ENCODE measurements around the gene CCNF.
"Not testable (repeated sequence)": the region's sequence is repeated elsewhere in the genome, so short reads cannot be mapped to it uniquely, and the experiment has no call there.

The CCNF gene

DNA sequence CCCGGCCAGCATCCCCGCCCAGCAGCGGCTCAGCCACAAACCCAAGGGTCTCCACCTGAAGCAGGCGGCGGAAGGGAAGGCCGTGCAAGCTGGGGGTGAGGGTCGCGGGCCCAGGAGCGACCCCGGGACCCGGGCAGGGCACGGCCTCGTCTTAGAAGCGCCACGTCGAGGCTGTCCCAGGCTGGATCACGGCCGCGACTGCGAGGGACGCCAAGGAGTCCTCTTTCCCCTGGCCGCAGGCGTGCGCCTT lies 538 bp upstream of the CCNF start:
- H3K36me3 ChIP-seq = peaks cover 0 to 15% (median 0%) of the 10 kb centered on the region in 3 donors
- no peaks in the 10 kb centered on the region for H3K9me3 ChIP-seq
- no peak for TF ChIP-seq CTCF (IDR thresholded peaks at IDR 0.05)
- peak overlapping the region; percentile 63 to 96 for H3K4me3 ChIP-seq
- peaks cover 0 to 16% (median 13%) of the 10 kb centered on the region in 4 donors for H3K4me1 ChIP-seq
- H3K27ac ChIP-seq = peak overlapping the region; percentile 73 to 75
- no peak for DNase-seq
- intact Hi-C loops (cut with DNase I; ENCODE audit: low total_unique reads) = loop anchor here (2.0 to 5.0 kb wide), 2 partner anchors 74 to 88 kb away; partner anchors contain the start of gene ABCA3
- H3K27me3 ChIP-seq = no peaks in the 10 kb centered on the region

DNA sequence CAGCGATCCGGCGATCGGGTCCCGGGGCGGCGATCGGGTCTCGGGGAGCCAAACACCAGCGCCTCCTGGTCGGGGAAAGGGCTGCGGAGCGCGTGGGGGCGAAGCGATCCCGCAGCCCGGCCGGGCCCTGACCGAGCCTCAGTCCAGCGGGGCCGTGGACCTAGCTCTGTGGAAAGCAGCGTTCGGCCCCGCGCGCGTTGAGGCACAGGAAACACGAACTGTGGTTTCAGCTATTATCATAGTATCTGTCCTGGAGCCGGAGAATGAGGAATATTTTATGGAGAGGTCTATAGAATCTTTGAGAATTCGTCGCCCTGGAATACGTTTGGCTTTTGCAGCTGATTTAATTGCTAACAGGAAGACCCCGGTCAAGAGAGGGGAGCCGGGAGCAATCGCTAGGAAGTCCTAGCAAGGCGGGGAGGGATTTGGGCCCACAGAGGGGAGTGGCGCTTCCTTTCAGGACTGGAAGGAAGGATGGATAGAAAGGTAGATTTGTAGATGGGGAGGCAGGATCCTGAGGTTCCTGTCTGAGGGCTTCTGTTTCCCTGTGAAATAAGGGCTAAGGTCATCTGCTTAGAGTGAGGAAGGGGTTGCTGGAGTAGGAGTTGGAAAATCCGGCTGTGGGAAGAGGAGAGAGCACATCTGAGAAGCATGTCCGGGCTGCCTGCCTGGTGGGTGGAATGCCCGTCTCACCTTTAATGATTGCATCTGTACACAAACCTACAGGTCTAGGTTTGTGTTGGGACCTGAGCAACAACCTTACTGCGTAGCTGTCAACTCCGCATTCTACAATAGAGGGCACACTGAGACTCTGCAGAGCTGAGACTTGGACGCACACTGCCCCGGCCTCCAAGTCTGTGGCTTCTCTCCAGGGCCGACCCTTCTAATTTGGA lies 770 bp downstream of the CCNF start:
- no peak for TF ChIP-seq CTCF (IDR thresholded peaks at IDR 0.05)
- Histone ChIP-seq H3K4me1 (peaks cover 0 to 16% (median 13%) of the 10 kb centered on the region in 4 donors), H3K27me3 (no peaks in the 10 kb centered on the region), H3K9me3 (no peaks in the 10 kb centered on the region), H3K4me3 (peak overlapping the region; percentile 63 to 96), H3K27ac (peak overlapping the region; percentile 69 to 70), H3K36me3 (peaks cover 0 to 15% (median 0%) of the 10 kb centered on the region in 3 donors)
- intact Hi-C loops (cut with DNase I; ENCODE audit: low total_unique reads) = loop anchor here (2.0 to 5.0 kb wide), 2 partner anchors 72 to 89 kb away; partner anchors contain the start of gene ABCA3
- DNase-seq = no peak

GRCh38 chr16:2432286-2432685 lies 3.0 kb downstream of the CCNF start:
- Histone ChIP-seq H3K27ac (no peak overlapping the region), H3K4me1 (peaks cover 0 to 16% (median 13%) of the 10 kb centered on the region in 4 donors), H3K36me3 (peaks cover 0 to 26% (median 0%) of the 10 kb centered on the region in 3 donors), H3K9me3 (no peaks in the 10 kb centered on the region), H3K4me3 (no peak overlapping the region), H3K27me3 (no peaks in the 10 kb centered on the region)
- no peak for TF ChIP-seq CTCF (IDR thresholded peaks at IDR 0.05)
- intact Hi-C loops (cut with DNase I; ENCODE audit: low total_unique reads) = no loop called here
- no peak for DNase-seq

DNA sequence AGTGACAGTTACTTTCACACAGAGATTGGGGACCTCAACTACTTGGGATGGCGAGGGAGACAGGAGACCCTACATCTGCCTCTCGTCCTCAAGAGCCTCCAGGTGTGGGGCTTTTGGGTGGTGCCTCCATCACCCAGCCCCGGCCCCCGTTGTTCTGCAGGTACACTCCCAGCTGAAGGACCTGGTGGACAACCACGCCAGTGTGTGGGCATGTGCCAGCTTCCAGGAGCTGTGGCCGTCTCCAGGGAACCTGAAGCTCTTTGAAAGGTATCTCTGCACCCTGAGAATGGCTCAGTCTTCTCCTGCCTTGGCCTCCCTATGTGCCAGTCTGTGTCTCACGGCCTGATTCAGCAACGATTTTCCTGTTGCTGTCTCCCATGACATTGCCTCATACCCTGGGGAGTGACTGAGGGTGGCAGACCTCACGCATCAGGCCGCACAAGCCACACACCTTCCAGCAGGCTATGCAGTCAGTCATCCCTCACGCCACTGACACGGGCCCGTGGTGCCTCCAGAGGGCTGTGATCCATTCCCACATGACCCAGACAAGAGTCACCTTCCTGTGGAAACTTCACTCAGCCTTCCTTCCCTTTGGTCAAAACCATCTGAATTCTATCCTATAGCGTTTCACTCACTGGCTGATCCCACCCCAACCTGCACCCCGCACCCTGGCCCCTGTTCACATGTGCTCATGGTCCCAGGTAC lies 3.7 kb downstream of the CCNF start:
- Histone ChIP-seq H3K4me1 (peaks cover 0 to 16% (median 13%) of the 10 kb centered on the region in 4 donors), H3K36me3 (peaks cover 0 to 28% (median 0%) of the 10 kb centered on the region in 3 donors), H3K27ac (no peak overlapping the region), H3K27me3 (no peaks in the 10 kb centered on the region), H3K4me3 (no peak overlapping the region), H3K9me3 (no peaks in the 10 kb centered on the region)
- intact Hi-C loops (cut with DNase I; ENCODE audit: low total_unique reads) = no loop called here
- DNase-seq = no peak
- no peak for TF ChIP-seq CTCF (IDR thresholded peaks at IDR 0.05)

- intact Hi-C loops (cut with DNase I; ENCODE audit: low total_unique reads); DNase-seq: not testable (repeated sequence)
- peaks cover 0 to 44% (median 0%) of the 10 kb centered on the region in 3 donors for H3K36me3 ChIP-seq
These were observed 6.0 kb downstream of the CCNF start for GRCh38 chr16:2435236-2435635.

GRCh38 chr16:2436110-2436509 lies 6.9 kb downstream of the CCNF start:
- no peak for TF ChIP-seq CTCF (IDR thresholded peaks at IDR 0.05)
- intact Hi-C loops (cut with DNase I; ENCODE audit: low total_unique reads) = no loop called here
- Histone ChIP-seq H3K9me3 (no peaks in the 10 kb centered on the region), H3K27me3 (no peaks in the 10 kb centered on the region), H3K4me3 (no peak overlapping the region), H3K4me1 (no peaks in the 10 kb centered on the region), H3K36me3 (peaks cover 0 to 48% (median 0%) of the 10 kb centered on the region in 3 donors), H3K27ac (no peak overlapping the region)
- DNase-seq = peak in 1 of 2 donors; percentile 19

More at GRCh38 chr16:2435236-2435635, 6.0 kb downstream of the CCNF start:
- H3K27ac ChIP-seq, H3K4me1 ChIP-seq, H3K9me3 ChIP-seq, H3K4me3 ChIP-seq, H3K27me3 ChIP-seq: not testable (repeated sequence)
